RWPE2 (cell line): Measurements from ENCODE around the gene LUZP2.
A peak's percentile ranks its signal among the peaks of the same experiment; 100 is the strongest.

ENCODE experiments used
- ATAC-seq: fragments of 200-7000 bp; cut with Tn5 transposase; 3 replicates; pipeline ENCODE4 v1.9.1; 2021; ENCODE audit warnings: low read depth
- DNase-seq: peaks from one replicate; pipeline ENCODE4 v3.0.0-alpha.2; 2020; ENCODE audit warnings: low spot score
- H3K27ac ChIP-seq: fragments of 450-650 bp; 2 replicates; pipeline ENCODE4 v1.5.1; 2017; ENCODE audit warnings: mild to moderate bottlenecking; ENCODE audit not compliant: poor library complexity, severe bottlenecking
- H3K27me3 ChIP-seq: fragments of 250-450 bp; sonication (Bioruptor Pico); 2 replicates; pipeline ENCODE4 v1.5.1; 2021; ENCODE audit warnings: mild to moderate bottlenecking, moderate library complexity; ENCODE audit not compliant: insufficient read depth, poor library complexity, severe bottlenecking
- H3K36me3 ChIP-seq: fragments of 250-450 bp; sonication (Bioruptor Pico); 2 replicates; pipeline ENCODE4 v1.5.1; 2020; ENCODE audit warnings: low read depth, mild to moderate bottlenecking, moderate library complexity
- H3K4me1 ChIP-seq: fragments of 250-450 bp; sonication (Bioruptor Pico); 2 replicates; pipeline ENCODE4 v1.5.1; 2021; ENCODE audit warnings: mild to moderate bottlenecking, moderate library complexity; ENCODE audit not compliant: insufficient read depth, poor library complexity, severe bottlenecking
- H3K4me3 ChIP-seq: fragments of 250-450 bp; sonication (Bioruptor Pico); 2 replicates; pipeline ENCODE4 v1.5.1; 2021; ENCODE audit warnings: mild to moderate bottlenecking, moderate library complexity; ENCODE audit not compliant: severe bottlenecking
- H3K9me3 ChIP-seq: fragments of 250-450 bp; sonication (Bioruptor Pico); 2 replicates; pipeline ENCODE4 v1.5.1; 2021; ENCODE audit warnings: mild to moderate bottlenecking, moderate library complexity; ENCODE audit not compliant: severe bottlenecking
- TF ChIP-seq, protein P1 (sequence below): fragments of 450-650 bp; IDR thresholded peaks from one replicate; pipeline ENCODE4 v1.5.1; 2017; ENCODE audit warnings: mild to moderate bottlenecking, moderate library complexity; ENCODE audit not compliant: poor library complexity, severe bottlenecking

The LUZP2 gene

DNA sequence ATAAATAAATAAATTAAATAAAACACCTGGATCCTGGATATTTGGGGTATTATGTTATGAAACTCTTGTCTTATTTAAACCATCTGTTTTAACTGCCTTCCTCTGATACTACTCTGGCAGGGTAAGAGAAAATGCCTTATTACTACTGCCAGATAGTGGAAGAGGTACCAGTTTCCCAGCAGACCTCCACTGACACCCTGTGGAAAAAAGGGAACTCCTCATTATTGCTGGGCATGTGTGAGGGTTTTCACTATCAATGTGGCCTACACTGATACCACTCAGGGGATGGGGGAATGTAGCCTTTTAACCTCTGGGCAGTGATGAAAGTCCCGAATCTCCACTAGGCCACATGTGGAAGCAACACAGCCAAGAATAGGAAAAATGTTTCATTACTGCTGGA is 121.0 kb downstream of the LUZP2 start:
- peak; percentile 31; the same call in 1 of the 3 replicates for ATAC-seq
- no peak for DNase-seq
- Histone ChIP-seq H3K27me3 (no peaks in the 10 kb centered on the region), H3K27ac (no peak overlapping the region), H3K4me1 (peaks cover 3% of the 10 kb centered on the region), H3K4me3 (no peak overlapping the region), H3K9me3 (no peaks in the 10 kb centered on the region), H3K36me3 (no peaks in the 10 kb centered on the region)
- TF ChIP-seq, protein P1, sequence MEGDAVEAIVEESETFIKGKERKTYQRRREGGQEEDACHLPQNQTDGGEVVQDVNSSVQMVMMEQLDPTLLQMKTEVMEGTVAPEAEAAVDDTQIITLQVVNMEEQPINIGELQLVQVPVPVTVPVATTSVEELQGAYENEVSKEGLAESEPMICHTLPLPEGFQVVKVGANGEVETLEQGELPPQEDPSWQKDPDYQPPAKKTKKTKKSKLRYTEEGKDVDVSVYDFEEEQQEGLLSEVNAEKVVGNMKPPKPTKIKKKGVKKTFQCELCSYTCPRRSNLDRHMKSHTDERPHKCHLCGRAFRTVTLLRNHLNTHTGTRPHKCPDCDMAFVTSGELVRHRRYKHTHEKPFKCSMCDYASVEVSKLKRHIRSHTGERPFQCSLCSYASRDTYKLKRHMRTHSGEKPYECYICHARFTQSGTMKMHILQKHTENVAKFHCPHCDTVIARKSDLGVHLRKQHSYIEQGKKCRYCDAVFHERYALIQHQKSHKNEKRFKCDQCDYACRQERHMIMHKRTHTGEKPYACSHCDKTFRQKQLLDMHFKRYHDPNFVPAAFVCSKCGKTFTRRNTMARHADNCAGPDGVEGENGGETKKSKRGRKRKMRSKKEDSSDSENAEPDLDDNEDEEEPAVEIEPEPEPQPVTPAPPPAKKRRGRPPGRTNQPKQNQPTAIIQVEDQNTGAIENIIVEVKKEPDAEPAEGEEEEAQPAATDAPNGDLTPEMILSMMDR = peak; percentile 11

DNA sequence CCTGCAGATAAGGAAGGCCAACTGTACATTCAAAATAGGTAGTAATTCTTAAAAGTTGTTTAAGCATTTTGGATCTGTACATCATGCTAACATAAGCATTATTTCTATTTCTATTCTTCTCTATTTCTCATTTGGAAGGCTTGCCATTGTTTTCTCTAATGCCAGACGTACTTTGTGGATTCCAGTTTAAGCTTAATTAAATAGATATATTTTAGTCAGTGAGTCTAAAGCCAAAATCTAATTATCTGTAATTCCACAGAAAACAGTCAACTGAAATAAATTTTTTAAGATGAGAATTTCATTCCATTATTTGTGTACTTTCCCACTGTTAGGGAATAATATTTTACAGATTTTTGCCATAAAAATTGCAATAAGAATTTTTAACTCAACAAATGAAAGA is 123.0 kb downstream of the LUZP2 start:
- no peak overlapping the region for H3K4me3 ChIP-seq
- H3K27ac ChIP-seq = no peak overlapping the region
- no peaks in the 10 kb centered on the region for H3K27me3 ChIP-seq
- TF ChIP-seq, protein P1 = no peak
- no peaks in the 10 kb centered on the region for H3K9me3 ChIP-seq
- ATAC-seq (no peak), DNase-seq (no peak)
- H3K36me3 ChIP-seq = no peaks in the 10 kb centered on the region
- H3K4me1 ChIP-seq = no peaks in the 10 kb centered on the region

DNA sequence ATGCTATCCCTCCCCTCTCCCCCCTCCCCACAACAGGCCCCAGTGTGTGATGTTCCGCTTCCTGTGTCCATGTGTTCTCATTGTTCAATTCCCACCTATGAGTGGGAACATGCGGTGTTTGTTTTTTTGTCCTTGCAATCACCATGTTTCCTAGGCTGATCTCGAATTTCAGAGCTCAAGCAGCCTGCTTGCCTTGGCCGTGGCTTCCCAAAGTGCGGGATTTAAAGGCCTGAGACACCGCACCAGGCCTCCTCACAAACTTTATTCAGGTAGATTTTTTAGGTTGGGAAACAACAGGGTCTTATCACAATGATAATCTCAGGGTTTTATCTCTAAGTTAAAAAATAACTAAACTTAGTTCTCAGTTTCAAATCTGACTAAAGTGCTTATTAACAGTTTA is 125.4 kb downstream of the LUZP2 start:
- Histone ChIP-seq H3K9me3 (no peaks in the 10 kb centered on the region), H3K36me3 (no peaks in the 10 kb centered on the region), H3K4me3 (no peak overlapping the region), H3K27me3 (no peaks in the 10 kb centered on the region), H3K27ac (no peak overlapping the region), H3K4me1 (no peaks in the 10 kb centered on the region)
- DNase-seq (no peak), ATAC-seq (no peak)
- TF ChIP-seq, protein P1 = no peak

DNA sequence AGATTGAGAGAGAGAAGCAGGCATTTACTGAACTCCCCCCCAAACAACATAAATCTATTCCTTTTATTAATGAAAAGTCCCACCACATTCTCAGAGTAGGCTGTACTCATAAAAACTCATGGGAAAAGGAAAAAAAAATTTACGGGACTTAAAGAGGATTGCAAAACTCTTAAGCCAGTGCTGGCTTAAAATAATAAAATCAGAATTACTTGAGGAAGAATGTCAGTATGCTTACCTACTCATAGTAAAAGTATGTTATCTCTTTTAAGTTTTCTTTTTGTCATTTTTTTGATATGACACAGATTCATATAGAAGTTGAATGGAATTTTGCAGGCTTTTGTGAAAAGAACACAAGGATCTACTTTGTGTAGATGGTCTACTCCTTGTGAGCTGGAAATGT is 126.3 kb downstream of the LUZP2 start:
- TF ChIP-seq, protein P1 = no peak
- DNase-seq = no peak
- Histone ChIP-seq H3K4me1 (no peaks in the 10 kb centered on the region), H3K27ac (no peak overlapping the region), H3K4me3 (no peak overlapping the region), H3K27me3 (no peaks in the 10 kb centered on the region), H3K36me3 (no peaks in the 10 kb centered on the region), H3K9me3 (no peaks in the 10 kb centered on the region)
- ATAC-seq = no peak

DNA sequence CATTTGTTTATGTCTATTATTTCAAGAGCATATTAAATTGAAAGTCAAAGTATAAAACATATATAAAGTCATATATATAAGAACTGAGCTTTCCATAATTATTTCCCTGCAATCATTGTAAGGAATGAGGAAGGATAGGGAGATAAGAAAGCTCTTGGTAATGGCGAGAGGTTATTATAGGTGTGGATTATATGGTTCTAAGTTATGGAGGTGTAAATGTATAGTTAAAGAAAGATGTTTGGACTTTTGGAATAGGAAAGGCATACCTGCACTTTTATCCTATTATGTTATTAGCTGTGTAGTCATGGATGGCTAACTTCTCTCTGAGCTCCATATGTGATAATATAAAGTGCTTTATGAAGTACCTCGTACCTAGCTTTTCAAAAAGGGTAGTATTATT is 127.6 kb downstream of the LUZP2 start:
- H3K9me3 ChIP-seq = no peaks in the 10 kb centered on the region
- H3K27me3 ChIP-seq = no peaks in the 10 kb centered on the region
- no peak for DNase-seq
- H3K36me3 ChIP-seq = no peaks in the 10 kb centered on the region
- no peak for ATAC-seq
- no peak overlapping the region for H3K4me3 ChIP-seq
- H3K27ac ChIP-seq = no peak overlapping the region
- H3K4me1 ChIP-seq = no peaks in the 10 kb centered on the region
- TF ChIP-seq, protein P1 = no peak
